ENCODE results near the gene XRCC3.

Gene XRCC3

DNA sequence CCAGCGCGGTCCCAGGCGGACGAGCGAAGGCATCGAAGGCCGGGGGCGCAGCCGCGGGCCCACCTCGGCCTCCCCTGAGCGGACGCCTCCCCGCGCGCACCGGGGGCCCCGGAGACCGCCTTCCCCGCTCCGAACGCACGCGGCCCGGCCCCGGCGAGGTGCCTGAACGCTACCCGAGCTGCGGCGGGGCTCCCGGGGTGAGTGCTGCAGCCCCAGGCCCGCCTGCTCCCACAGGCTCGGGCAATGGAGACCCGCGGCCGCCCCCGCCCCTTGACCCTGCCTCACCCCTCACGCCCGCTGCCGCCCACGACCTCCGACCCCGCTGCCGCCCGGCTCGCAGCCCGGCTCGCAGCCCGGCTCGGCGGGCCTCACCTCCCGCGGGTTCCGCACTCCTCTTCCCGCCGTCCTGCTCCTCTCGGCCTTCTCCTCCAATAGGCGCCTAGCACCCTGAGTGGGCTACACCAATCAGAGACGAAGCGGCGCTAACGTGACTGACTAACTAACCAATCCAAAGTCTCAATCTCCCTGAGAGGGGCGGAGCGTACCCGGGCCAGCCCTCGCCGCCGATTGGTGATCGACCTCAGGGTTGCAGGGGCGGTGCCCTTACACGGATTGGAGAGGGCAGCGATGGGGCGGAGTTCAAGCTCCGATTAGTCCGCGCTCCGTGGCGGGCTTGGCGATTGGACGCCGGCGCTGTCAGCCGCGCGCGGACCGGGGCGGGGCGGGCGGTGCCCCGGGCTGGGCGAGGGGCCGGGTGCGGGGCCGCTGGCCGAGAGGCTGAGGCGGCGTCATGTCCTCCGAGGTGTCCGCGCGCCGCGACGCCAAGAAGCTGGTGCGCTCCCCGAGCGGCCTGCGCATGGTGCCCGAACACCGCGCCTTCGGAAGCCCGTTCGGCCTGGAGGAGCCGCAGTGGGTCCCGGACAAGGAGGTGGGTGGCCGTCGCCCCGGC, at the start of gene XRCC3, which contains the start of gene ZFYVE21:
TSS of gene XRCC3 (minus strand) at position 400 of the 949 bp plus-strand sequence. CDS start 4,364 bp downstream, outside the sequence.
TSS of gene ZFYVE21 (plus strand) at position 759 of the 949 bp plus-strand sequence. CDS start at position 791, 32 bp downstream.
- peak; percentile 99 to 100 for DNase-seq

DNA sequence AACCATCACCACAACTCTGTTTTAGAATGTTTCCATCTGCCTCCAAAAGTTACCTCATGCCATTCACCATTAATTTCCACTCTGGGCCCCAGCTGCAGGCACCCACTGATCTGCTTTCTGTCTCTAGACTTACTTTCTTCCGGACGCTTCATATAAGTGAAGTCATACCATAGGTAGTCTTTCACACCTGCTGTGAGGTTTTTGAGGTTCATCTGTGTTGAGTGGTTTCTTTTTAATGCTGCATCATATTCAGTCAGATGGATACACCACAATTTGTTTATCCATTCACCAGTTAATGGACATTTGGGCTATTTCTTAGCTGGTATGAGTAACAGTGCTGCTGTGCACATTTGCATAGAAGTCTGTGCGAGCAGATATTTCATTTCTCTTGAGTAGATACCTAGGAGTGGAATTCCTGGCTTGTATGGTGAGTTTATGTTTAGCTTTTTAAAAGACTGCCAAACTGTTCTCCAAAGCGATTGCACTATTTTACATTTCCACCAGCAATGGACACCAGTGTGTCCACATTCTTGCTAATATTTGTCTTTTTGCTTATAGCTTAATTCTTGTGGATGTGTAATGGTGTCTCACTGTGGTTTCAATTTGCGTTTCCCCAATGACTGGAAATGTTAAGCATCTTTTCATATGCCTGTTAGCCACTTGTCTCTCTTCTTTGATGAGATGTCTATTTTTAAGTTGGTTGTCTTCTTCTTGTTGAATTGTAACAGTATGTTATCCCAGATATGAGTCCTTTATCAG, 48.7 kb upstream of the XRCC3 start:
- no peak for DNase-seq

DNA sequence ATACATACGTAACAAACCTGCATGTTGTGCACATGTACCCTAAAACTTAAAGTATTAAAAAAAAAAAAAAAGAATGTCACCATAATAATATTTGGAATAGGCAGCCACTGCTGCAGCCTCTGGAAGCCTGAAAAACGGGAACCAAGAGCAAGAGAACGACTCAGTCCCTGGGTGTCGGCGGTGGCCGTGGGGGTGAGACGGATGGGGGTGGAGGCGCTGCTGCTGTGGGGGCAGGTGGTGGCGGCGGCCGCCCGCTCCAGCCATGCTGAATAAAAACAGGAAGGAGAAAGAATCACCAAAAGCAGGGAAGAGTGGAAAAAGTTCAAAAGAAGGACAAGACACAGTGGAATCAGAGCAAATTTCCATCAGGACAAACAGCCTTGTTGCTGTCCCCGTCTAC, 47.3 kb upstream of the XRCC3 start:
- peak; percentile 22 to 30 for DNase-seq

DNA sequence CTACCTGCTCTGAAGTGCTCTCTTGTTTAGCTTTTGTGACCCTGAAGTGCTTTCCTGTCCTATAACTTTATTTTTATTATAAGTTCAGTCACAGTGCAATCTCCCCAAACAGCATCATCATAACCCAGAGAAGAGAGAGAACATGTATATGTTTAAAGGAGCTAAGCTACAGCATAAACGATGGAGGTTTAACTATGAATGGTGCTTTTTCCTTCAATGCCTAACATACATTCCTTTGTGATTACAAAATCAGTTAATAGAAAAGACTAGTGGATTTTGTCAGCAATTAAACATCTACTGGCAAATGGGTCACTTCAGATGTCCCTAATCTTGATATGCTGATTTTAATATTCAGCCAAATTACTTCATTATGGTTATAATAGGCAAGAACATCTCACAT, 46.8 kb upstream of the XRCC3 start:
- DNase-seq, result no peak

DNA sequence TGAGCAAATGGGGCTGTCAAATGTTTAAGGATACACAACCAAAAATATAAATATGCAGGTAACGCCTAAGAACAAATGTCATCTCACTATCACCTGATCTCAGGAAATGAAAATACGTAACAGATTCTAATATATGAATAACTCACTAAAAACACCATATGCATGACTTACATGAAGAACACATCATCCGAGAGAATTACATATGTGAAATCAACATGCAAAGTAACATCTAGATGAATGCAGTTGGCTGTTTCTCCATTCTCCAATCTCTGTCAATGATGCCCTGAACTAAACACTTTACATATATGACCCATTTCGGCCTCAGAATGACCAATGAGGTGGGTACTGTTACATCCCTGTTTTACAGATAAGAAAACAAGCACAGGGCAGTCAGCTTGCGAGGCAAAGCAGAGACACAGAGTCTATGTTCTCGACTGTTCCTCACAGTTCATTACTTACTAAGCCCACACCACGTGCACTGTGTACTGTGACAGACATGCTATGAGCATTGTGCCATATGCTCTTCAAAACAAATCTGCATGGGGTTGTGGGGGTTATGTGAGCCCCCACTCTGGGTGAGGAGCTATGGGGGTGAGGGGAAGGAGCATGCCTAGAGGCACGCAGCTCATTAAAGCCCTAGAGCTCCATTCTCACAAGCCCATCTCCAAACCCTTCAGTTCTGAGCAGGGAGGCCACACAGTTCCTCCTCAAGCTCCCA, 43.0 kb upstream of the XRCC3 start:
- no peak for DNase-seq

DNA sequence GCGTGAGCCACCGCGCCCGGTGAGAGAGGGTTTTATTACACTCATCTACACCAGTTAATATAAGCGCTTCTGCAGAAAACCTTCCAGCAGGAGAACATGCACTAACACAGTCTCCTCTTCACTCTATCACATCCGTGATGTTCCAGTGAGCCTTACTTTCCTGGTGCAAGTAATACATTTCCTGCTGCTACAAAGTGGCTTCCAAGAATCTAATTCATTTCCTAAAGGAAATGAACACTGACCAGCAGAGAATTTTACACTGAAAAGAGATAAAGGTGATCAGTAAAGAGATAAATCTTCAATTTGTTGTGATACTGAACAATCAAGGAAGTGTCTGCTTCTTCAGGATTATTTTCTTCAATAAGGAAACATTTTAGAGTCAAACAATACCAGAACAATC, 39.8 kb upstream of the XRCC3 start:
- no peak for DNase-seq

DNA sequence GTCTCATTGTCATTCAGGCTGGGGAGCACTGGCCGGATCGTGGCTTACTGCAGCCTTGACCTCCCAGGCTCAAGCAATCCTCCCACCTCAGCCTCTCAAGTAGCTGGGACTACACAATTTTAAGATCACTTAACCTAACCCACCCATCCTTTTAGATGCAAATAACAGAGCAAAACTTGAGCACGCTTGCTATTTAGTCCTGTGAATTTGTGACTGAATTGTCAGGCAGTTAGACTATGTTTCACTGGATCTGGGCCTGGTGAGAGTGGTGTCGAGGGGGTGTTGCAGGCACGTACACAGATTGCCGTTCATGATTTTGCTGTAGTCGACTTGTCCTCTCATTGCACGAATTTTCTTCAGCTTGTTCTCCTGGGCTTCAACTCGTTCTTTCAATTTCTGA, 38.5 kb upstream of the XRCC3 start:
- DNase-seq, result no peak

DNA sequence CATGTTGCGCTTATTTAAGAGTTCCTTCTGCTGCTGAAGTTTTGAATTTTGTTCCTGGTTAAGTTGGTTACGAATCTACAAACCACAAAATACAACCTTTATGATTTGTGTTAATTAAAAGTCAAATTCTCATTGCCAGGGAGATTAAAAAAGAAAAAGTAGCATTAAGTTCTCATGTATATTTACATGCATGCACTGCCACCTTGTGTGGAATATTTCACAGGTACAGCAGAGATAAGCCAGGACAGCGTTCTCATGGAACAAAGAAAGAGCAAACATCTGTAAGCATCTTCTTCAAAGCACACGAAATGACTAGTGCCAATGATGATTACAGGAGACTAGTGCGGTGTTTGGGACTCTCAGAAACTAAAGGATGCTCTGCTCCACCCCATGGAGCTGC, 34.6 kb upstream of the XRCC3 start:
- no peak for DNase-seq

DNA sequence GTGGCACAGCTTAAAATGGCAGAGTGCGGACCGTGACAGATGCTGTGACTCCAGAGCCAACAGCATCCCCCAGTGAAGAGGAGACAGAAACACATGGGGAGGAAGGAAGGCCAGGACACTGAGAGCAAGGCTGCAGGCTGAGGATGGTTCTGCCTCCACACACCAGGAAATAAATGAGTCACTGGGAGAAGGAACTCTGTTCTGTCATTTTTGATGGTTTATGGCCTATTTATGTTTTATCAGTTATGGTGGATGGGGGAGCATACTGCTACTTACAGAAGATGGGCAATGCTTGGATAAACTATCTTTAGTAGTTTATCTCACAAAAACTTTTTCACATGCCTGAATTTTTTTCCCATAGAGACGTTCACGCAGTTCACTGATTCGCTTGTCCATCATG, 34.2 kb upstream of the XRCC3 start:
- no peak for DNase-seq

DNA sequence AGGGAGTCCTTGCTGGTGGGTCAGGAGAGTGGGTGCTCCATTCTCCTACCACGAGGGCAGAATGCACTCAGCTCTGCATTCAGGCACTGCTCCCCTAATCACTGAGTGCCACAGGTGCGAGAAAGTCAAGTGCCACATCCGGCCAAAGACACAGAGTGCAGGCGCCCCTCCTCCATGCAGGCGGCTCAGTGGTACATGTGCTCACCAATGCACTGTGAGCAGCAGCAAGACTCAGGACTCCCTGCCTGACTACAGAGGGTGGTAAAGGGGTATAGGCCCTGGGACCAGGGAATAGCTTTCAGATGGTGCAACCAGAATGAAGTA, 33.2 kb upstream of the XRCC3 start:
- no peak for DNase-seq

DNA sequence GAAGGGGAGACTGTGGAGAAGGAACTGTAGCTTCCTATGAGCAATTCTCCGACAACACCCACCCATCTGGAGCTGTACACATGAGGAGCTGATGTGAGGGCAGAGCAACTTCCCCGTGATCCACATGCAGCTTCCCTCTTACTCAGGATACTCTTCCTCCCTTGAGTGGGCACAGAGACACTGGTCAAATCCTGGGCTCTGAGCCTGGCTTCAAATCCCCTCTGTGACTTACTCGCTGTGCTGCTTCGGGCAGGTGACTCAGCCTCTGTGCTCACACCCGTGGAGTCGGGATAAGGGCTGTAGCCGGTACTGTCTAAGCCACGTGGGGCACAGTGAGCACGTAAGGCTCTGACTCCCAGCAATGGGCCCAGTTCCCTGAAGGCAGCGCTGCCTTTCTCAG, 31.4 kb upstream of the XRCC3 start:
- DNase-seq, result peak; percentile 53 to 87

DNA sequence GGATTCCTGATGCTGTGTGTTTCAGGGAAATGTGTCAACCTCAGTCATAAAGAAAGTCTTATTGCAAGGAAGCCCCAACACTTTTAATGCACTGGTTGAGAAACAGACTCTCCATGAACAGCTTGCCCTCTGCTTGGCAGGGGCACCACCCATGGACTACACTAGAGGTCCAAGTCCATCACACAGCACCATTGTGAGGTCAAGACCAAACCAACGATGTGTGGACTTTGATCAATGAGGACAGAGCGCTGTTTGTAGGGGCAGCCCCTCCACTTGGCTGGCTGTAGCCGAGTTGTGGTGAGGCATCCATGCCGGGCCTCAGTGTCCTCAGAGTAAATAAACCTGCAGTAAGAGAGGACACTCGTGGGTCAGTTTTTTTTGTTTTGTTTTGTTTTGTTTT, 30.2 kb upstream of the XRCC3 start:
- DNase-seq, result no peak

DNA sequence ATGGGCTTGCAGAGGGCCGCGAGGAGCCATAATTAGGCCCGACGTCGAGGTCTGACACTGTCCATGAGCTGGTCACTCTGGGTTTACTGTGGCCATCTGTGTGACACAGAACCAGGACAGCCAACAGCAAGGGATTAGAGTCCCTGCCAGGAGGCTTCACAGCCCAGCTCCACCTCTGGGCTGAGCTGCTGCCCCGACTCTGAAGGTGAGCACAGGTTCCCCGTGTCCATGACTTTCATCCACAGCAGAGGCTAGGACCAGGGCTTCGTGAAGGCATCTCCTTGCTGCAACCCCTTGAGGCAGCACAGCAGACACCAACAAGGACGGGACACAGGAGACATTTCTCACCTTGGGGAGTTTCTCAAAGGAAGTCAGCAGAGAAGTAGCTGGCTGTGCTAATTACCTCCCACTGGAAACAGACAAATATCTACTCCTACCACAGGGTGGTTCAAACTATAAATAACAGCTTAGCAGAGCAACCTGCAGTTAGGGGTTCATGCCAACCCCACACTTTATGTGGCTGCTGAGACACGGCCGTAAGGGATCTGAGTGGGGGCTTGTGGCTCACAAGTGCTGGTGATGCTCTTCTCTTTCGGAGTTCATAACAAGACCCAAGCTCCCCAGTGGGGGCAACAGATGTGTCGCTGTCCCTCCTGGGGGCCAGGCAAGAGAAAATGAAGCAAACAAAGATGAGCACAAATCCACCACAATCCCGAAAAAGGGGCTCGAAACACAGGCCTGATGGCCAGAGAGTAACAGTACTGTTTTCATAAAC, 29.6 kb upstream of the XRCC3 start:
- DNase-seq, result no peak

DNA sequence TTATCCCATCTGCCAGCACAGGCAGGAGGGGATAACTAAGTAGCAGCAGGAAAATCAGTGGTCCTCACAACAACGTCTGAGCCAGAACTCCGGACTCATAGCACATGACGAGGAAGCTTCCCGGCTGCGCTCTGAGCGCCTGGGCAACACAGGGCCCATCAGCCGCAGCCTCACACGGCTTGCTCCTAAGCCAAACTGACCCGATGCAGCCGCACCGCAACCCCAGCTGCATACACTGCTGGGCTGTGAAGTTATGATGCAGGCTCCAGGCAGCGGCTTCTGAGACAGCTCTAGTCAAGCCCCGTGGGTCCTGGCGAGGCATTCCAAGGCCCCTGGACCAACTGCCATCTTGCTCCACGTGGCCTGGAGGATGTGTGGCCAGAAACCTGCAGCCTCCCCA, 28.4 kb upstream of the XRCC3 start:
- no peak for DNase-seq

DNA sequence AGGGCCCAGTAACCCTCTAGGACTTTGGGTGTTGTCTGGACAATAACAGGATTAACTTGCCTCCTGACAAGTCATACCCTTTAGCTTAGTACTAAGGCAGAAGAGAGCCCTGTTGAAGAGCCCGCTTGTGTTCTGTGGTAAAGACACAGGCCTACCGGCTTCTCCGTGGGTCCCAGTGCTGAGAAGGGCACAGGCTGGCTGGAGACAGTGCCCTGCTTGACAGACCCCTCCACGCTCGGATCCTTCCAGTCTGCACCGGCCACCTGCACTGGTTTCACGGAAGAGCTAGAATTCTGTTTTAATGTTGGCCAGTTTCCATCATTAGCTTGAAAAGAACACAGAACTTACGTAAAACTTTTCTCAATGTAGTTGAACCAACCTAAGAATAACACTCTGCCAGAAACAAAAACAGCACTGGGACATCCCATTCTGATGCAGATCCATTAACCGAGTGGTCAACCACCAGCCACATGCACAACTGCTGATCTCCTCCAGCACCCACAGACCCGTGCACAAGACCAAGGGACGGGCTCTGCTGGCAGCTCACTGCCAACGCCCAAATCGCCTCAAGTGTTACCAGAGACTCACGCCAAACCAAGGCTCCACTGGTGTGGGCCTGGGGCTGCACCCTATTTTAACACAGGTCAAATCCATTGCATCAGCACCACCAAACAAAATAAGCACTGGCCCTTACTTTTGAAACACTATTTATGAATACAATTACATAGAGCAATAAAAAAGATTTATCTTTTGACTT, 27.4 kb upstream of the XRCC3 start:
- DNase-seq, result no peak

DNA sequence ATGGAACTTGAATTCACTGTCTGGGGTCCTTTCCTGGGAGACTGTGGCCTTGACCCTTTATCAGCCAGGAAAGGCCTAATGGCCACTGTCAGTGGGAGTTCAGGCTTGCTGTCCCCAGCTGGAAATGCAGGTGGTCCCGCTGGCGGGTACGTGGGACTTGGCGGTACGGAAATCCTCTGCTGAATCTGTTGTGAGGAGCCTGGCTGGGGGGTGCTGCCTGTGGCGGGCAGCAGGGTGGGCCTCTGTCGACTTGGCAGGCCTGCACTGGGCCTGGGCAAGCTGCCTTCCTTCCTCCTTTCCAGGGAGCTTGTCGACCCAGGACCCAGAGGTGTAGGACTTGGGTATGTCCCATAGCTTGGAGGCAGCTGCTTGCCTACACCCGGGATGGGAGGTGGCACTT, 26.6 kb upstream of the XRCC3 start:
- no peak for DNase-seq

DNA sequence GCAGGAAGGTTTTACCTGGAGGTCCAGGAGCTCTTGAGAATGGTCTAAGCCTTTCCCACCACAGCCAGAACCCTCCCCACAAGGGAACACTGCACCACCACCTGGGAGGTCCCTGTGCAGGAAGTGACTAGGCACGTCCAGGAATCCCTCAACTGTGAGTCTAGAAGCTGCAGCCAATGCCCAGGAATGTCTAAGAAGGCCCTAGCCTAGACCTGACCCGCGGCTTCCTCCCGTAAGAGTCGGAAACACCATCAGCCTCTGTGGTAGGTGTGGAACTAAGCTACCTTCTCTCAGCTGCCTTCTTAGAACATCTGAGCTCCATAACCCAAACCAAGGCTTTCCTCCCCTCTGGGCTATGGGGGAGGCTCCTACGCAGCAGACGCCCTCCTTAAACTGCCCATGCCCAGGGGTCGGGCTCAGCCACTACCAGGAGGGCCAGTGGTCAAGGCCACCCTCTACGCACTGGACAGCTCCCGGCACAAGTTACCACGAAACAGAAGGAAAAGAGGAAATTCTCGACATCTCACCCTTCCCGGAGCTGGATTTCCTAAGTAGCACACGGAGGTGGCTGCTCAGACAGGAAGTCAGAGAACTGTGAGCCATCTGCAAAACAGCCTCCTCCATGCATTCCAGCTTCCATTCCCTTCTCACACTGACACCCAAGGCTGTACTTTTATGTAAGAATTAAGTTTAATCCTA, 25.9 kb upstream of the XRCC3 start:
- DNase-seq, result peak; percentile 26 to 51

DNA sequence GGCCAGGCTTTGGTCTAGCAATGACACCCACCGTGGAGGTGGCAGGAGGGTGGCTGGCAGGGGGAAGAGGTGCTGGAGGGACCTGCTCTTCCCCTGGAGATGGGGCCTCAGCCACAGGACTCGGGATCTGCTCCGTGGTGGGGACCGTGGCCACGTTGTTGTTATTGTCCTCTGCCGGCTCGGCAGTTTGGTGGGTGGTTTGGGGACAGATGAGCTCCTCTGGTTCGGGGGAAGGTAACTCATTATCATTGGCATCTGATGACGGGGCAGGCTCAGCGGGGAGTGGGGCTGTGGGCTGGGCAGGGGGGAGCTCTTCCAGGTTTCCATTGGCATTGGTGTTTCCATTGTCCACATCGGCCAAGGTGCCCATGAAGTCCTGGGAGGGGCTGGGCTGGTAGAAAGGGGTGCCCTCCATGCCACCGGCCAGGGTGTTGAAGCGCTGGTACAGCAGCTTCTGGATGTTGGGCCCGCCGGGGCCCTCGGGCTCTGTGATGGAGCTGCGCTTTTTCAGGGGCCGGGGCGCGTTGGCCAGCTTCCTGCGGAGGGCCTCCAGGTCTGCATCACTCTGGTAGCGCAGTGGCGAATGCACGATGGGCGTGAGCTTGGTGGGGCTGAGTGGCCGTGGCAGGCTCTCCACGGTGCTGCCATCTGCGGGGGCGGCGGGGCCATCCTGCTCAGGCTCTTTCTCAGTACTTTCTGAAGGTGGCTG, 24.7 kb upstream of the XRCC3 start:
- DNase-seq, result no peak

DNA sequence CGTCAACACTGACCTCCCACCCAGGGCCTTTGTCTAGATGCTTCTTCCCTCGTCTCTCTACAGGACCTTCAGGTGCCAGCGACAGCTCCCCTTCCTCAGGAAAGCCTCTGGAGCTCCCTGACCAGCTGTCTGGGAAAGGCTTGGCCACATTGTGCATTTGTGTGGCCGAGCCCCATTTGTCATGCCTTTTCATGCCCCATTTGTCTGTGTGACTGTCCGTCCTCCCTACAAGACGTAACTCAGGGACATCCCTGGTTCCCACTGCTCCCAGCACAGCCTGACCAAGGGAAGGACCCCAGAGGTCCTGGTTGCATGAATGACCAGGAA, 24.2 kb upstream of the XRCC3 start:
- no peak for DNase-seq

DNA sequence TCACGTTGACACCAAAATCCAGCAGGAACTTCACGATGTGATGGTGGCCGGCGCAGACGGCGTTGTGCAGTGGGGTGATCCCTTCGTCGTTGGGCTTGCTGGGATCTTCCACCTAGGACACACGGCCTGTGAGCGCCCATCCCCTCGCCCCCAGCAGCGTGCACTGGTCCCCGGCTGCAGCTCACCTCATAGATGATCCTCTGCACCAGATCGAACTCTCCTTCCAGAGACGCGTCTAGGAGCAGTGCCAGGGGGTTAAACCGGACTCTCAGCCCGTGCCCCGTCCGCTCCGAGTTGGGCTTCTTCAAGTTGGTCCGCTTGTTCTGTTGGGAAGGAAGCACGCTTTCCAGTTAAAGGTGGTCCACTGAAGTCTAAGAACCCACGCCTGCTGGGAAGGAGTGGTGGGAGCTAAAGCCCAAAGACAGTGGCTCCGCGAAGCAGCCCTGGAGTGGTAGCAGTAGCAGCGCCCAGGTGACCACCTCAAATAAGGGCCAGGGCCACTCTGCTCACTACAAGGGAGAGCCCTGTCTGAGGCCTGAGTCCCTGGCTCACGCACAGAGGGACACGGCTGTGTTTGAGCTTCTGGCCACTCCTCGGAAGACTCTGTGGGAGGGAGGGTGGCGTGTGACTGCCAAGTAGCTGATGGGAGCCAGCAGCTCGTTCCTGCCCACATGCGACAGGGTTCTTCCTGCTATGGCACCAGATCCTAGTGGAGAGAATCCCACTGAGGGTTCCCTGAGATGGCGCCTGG, 23.6 kb upstream of the XRCC3 start:
- no peak for DNase-seq
